ENCODE measurements around the gene USP4. TPM values are rescaled to one million over a fixed set of nuclear protein-coding genes. Genes with fewer than 3 reads are reported as not detected.
"Not testable (repeated sequence)": the region's sequence is repeated elsewhere in the genome, so short reads cannot be mapped to it uniquely, and the experiment has no call there.

The USP4 gene
- total and polyA plus RNA-seq, 12 donors: 14.2 to 71.0 (median 41.2) TPM

- TF ChIP-seq CTCF (IDR thresholded peaks at IDR 0.05) (no peak), POLR2A (IDR thresholded peaks at IDR 0.05) (no peak)
- 91 to 95% (median 92%) methylated on average over 3 of the region's 3 CpGs for WGBS, 4 donors
- H3K36me3 ChIP-seq (replicated peaks in 1 of 2): peaks cover 0 to 1% of the 10 kb centered on the region in 2 donors
- intact Hi-C loops (cut with DNase I): no loop called here
- peaks cover 16% of the 10 kb centered on the region in 2 donors for H3K4me1 ChIP-seq (replicated peaks in 1 of 2)
- H3K9me3 ChIP-seq (replicated peaks in 1 of 3): peaks cover 0 to 5% (median 0%) of the 10 kb centered on the region in 3 donors
- peak overlapping the region in 2 of 5 donors; percentile 83 to 89 for H3K27ac ChIP-seq
- no peaks in the 10 kb centered on the region for H3K27me3 ChIP-seq
- DNase-seq: no peak
- H3K4me3 ChIP-seq: no peak overlapping the region
Measured at GRCh38 chr3:49237344-49237743, 102.5 kb downstream of the USP4 start.

- no peak for DNase-seq
- TF ChIP-seq POLR2A (IDR thresholded peaks at IDR 0.05) (no peak), CTCF (IDR thresholded peaks at IDR 0.05) (no peak)
- no peaks in the 10 kb centered on the region for H3K36me3 ChIP-seq (replicated peaks in 1 of 2)
- no peak overlapping the region for H3K4me3 ChIP-seq
- peak overlapping the region in 2 of 5 donors; percentile 24 to 83 for H3K27ac ChIP-seq
- peaks cover 16% of the 10 kb centered on the region in 2 donors for H3K4me1 ChIP-seq (replicated peaks in 1 of 2)
- peaks cover 0 to 5% (median 0%) of the 10 kb centered on the region in 3 donors for H3K9me3 ChIP-seq (replicated peaks in 1 of 3)
- intact Hi-C loops (cut with DNase I): no loop called here
- H3K27me3 ChIP-seq: no peaks in the 10 kb centered on the region
Measured at GRCh38 chr3:49236226-49236625, 103.6 kb downstream of the USP4 start.

GRCh38 chr3:49228817-49229216, 111.0 kb downstream of the USP4 start:
- H3K27me3 ChIP-seq; DNase-seq; H3K4me3 ChIP-seq; H3K4me1 ChIP-seq (replicated peaks in 1 of 2); intact Hi-C loops (cut with DNase I); H3K27ac ChIP-seq; H3K36me3 ChIP-seq (replicated peaks in 1 of 2): not testable (repeated sequence)
- H3K9me3 ChIP-seq (replicated peaks in 1 of 3): peaks cover 0 to 19% (median 0%) of the 10 kb centered on the region in 3 donors
- WGBS, 4 donors: 89 to 95% (median 93%) methylated on average over 5 of the region's 5 CpGs

Small RNA genes lying within 50 kb of the gene (microRNA-seq; reads per million reads assigned to microRNA genes)
- gene MIR4271: 0 reads per million in 3 donors

Small RNA genes lying within 50 kb of the gene (small RNA-seq; reads per million reads assigned to genes)
- gene AC121247.2 (0 reads per million in 2 donors), gene MIR4271 (0 reads per million in 2 donors), gene RF00019 (0 reads per million in 2 donors)

Other genes with a start within 250 kb of the USP4 start
- gene QRICH1, start 246.0 kb downstream of the USP4 start, total RNA-seq: 100 to 1,000 TPM in 1 of 9 donors, 10 to 100 TPM in 8; 63.0 to 101 (median 82.9) TPM
- gene QRICH1, start 246.0 kb downstream of the USP4 start, polyA plus RNA-seq: 10 to 100 TPM; 46.2 to 90.4 (median 69.0) TPM
- 100 to 1,000 TPM; 183 to 326 (median 263) TPM for gene QARS1, start 235.3 kb downstream of the USP4 start, total RNA-seq
- 100 to 1,000 TPM; 144 to 534 (median 353) TPM for gene QARS1, start 235.3 kb downstream of the USP4 start, polyA plus RNA-seq
- gene USP19, start 219.2 kb downstream of the USP4 start, total RNA-seq: 100 to 1,000 TPM in 2 of 9 donors, 10 to 100 TPM in 7; 37.5 to 744 (median 86.9) TPM
- gene USP19, start 219.2 kb downstream of the USP4 start, polyA plus RNA-seq: 10 to 100 TPM; 26.1 to 43.4 (median 27.8) TPM
- 1,000 to 10,000 TPM in 3 of 9 donors, 100 to 1,000 TPM in 6; 275 to 1,423 (median 784) TPM for gene LAMB2, start 207.0 kb downstream of the USP4 start, total RNA-seq
- gene LAMB2, start 207.0 kb downstream of the USP4 start, polyA plus RNA-seq: 1,000 to 10,000 TPM in 2 of 3 donors, 100 to 1,000 TPM in 1; 346 to 1,805 (median 1,141) TPM
- 10 to 100 TPM; 23.5 to 46.4 (median 32.2) TPM for gene CCDC71, start 173.7 kb downstream of the USP4 start, total RNA-seq
- gene CCDC71, start 173.7 kb downstream of the USP4 start, polyA plus RNA-seq: 10 to 100 TPM; 13.4 to 17.7 (median 15.7) TPM
- 100 to 1,000 TPM; 195 to 501 (median 247) TPM for gene KLHDC8B, start 168.5 kb downstream of the USP4 start, total RNA-seq
- gene KLHDC8B, start 168.5 kb downstream of the USP4 start, polyA plus RNA-seq: 100 to 1,000 TPM; 127 to 226 (median 171) TPM
- 1 to 10 TPM; 3.4 to 7.4 (median 5.3) TPM for gene C3orf62, start 62.8 kb downstream of the USP4 start, total RNA-seq
- gene C3orf62, start 62.8 kb downstream of the USP4 start, polyA plus RNA-seq: 10 to 100 TPM in 2 of 3 donors, 1 to 10 TPM in 1; 7.9 to 17.9 (median 15.1) TPM
- gene GPX1, start 18.3 kb upstream of the USP4 start, total RNA-seq: 1,000 to 10,000 TPM in 2 of 9 donors, 100 to 1,000 TPM in 7; 339 to 1,200 (median 514) TPM
- 100 to 1,000 TPM in 2 of 3 donors, 10 to 100 TPM in 1; 60.3 to 942 (median 567) TPM for gene GPX1, start 18.3 kb upstream of the USP4 start, polyA plus RNA-seq
- 100 to 1,000 TPM; 215 to 913 (median 430) TPM for gene RHOA, start 71.9 kb upstream of the USP4 start, total RNA-seq
- 100 to 1,000 TPM; 185 to 796 (median 189) TPM for gene RHOA, start 71.9 kb upstream of the USP4 start, polyA plus RNA-seq
- 10 to 100 TPM; 31.5 to 83.3 (median 46.0) TPM for gene TCTA, start 72.4 kb upstream of the USP4 start, total RNA-seq
- 100 to 1,000 TPM in 1 of 3 donors, 10 to 100 TPM in 2; 26.9 to 116 (median 33.7) TPM for gene TCTA, start 72.4 kb upstream of the USP4 start, polyA plus RNA-seq
- gene AMT, start 82.4 kb upstream of the USP4 start, total RNA-seq: 10 to 100 TPM in 8 of 9 donors, 1 to 10 TPM in 1; 5.6 to 33.0 (median 20.2) TPM
- 10 to 100 TPM; 18.9 to 55.8 (median 22.9) TPM for gene AMT, start 82.4 kb upstream of the USP4 start, polyA plus RNA-seq
- 10 to 100 TPM in 8 of 9 donors, 1 to 10 TPM in 1; 9.2 to 58.6 (median 19.6) TPM for gene NICN1, start 89.3 kb upstream of the USP4 start, total RNA-seq
- gene NICN1, start 89.3 kb upstream of the USP4 start, polyA plus RNA-seq: 1 to 10 TPM; 8.8 to 9.9 (median 9.2) TPM
- gene DAG1, start 130.2 kb upstream of the USP4 start, total RNA-seq: 100 to 1,000 TPM in 2 of 9 donors, 10 to 100 TPM in 7; 32.9 to 173 (median 78.9) TPM
- gene DAG1, start 130.2 kb upstream of the USP4 start, polyA plus RNA-seq: 10 to 100 TPM in 1 of 3 donors, 1 to 10 TPM in 2; 9.1 to 41.4 (median 9.1) TPM
- gene BSN, start 214.4 kb upstream of the USP4 start, total RNA-seq: 1 to 10 TPM in 8 of 9 donors, under 1 TPM in 1; 0.72 to 4.6 (median 1.6) TPM
- 1 to 10 TPM in 2 of 3 donors, under 1 TPM in 1; 0.27 to 3.9 (median 1.3) TPM for gene BSN, start 214.4 kb upstream of the USP4 start, polyA plus RNA-seq